Mucosa of descending colon (tissue), 3 donors: Measurements from ENCODE around the gene ATP6V1C2. TPM values are rescaled to one million over a fixed set of nuclear protein-coding genes. Genes with fewer than 3 reads are reported as not detected.

Source experiments
- ATAC-seq: fragments of 200-7000 bp; cut with Tn5 transposase; one replicate; pipeline ENCODE4 v1.9.1; 2020; ENCODE audit warnings: mild to moderate bottlenecking, moderate library complexity
- DNase-seq, 3 donors: peaks; one replicate each; pipeline ENCODE4 v3.0.0-alpha.2; 2020
- H3K36me3 ChIP-seq: fragments of 200-600 bp; one replicate; pipeline ENCODE4 v1.8.0; 2021; ENCODE audit warnings: low read depth, mild to moderate bottlenecking
- H3K4me1 ChIP-seq: fragments of 200-600 bp; one replicate; pipeline ENCODE4 v1.8.0; 2021; ENCODE audit warnings: low read depth, mild to moderate bottlenecking
- H3K4me3 ChIP-seq: fragments of 200-600 bp; one replicate; pipeline ENCODE4 v1.8.0; 2021; ENCODE audit warnings: mild to moderate bottlenecking
- H3K9me3 ChIP-seq: fragments of 200-600 bp; one replicate; pipeline ENCODE4 v1.8.0; 2021; ENCODE audit warnings: mild to moderate bottlenecking
- intact Hi-C, 2 donors: fragments of 100-400 bp; cut with DNase I in 1 of 2; cut with micrococcal nuclease in 1 of 2; formaldehyde crosslinking; loops; one replicate each; pipeline versions ENCODE4 v1.11.0 to v1.11.1; 2022; cut with DNase I, micrococcal nuclease
- long read RNA-seq, 2 donors: library from polyadenylated mRNA; unstranded; transcript quantifications; one replicate each; pipeline ENCODE4 v2.0.0, GENCODE V29; 2019 to 2021
- total RNA-seq, 3 donors: library from RNA; stranded (reverse); fragmentation: NEBNext Ultra II Directional in 2 of 3; extraction: Animal tissue kit (Norgen Biotek cat#: 25700) in 2 of 3; gene quantifications; one replicate each; pipeline versions ENCODE4 v1.2.1 to v1.2.4, GENCODE V29; 2021 to 2023
- TF ChIP-seq, protein P1 (sequence below): fragments of 200-600 bp; IDR thresholded peaks from one replicate; pipeline ENCODE4 v1.8.0; 2022; ENCODE audit warnings: antibody characterized with exemption, mild to moderate bottlenecking
- donor health status: DM: no; HTN: no; CAD: no; lungs with moderate emphysema.
- donor health status: DM: no; HTN: no; CAD: no.
- donor health status: DM: no; HTN: yes; CAD: no.

Gene ATP6V1C2
- 1 to 10 TPM in 2 of 3 donors, under 1 TPM in 1; 0.57 to 3.8 (median 1.0) TPM for total RNA-seq
- long read RNA-seq, donor 1, partial matches to known transcripts, result 0 of 2 reads
- long read RNA-seq, donor 1, other reads (novel, unspliced or antisense), result 2 of 2 reads
- long read RNA-seq, donor 2, partial matches to known transcripts, result 0 of 1 reads
- long read RNA-seq, donor 2, other reads (novel, unspliced or antisense), result 1 of 1 reads

GRCh38 chr2:10721396-10722251, at the start of gene ATP6V1C2:
Gene ATP6V1C2, plus strand, starts transcription at chr2:10721630. Its CDS starts 1,220 bp downstream, at chr2:10722850.
- ATAC-seq (peak; percentile 97), DNase-seq (peak; percentile 74 to 85 (median 76))
- Histone ChIP-seq H3K36me3 (no peaks in the 10 kb centered on the region), H3K4me1 (peaks cover 16% of the 10 kb centered on the region), H3K4me3 (peak within 1 kb of the TSS; percentile 9), H3K9me3 (no peaks in the 10 kb centered on the region)
- TF ChIP-seq, protein P1, sequence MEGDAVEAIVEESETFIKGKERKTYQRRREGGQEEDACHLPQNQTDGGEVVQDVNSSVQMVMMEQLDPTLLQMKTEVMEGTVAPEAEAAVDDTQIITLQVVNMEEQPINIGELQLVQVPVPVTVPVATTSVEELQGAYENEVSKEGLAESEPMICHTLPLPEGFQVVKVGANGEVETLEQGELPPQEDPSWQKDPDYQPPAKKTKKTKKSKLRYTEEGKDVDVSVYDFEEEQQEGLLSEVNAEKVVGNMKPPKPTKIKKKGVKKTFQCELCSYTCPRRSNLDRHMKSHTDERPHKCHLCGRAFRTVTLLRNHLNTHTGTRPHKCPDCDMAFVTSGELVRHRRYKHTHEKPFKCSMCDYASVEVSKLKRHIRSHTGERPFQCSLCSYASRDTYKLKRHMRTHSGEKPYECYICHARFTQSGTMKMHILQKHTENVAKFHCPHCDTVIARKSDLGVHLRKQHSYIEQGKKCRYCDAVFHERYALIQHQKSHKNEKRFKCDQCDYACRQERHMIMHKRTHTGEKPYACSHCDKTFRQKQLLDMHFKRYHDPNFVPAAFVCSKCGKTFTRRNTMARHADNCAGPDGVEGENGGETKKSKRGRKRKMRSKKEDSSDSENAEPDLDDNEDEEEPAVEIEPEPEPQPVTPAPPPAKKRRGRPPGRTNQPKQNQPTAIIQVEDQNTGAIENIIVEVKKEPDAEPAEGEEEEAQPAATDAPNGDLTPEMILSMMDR, result no peak
- intact Hi-C loops, result no loop called here

DNA sequence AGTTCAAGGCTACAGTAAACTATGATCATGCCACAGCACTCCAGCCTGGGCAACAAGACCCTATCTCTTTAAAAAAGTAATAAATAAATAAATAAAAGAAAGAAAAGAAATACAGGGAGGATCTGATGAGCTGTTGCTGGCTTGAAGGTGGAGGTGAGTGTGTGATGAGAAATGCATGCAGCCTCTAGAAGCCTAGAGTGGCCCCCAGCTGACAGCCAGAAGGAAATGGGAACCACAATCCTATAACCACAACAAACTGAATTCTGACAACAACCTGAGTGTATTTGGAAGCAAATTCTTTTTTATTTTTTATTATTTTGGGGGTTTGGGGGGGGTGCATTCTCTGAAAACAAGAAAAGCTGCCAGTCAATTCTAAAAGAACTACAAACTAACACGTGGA, 46.3 kb upstream of the ATP6V1C2 start:
- ATAC-seq (no peak), DNase-seq (no peak)
- peaks cover 17% of the 10 kb centered on the region for H3K36me3 ChIP-seq
- H3K9me3 ChIP-seq, result no peaks in the 10 kb centered on the region
- intact Hi-C loops, result no loop called here
- H3K4me1 ChIP-seq, result no peaks in the 10 kb centered on the region
- TF ChIP-seq, protein P1, result no peak
- no peak overlapping the region for H3K4me3 ChIP-seq

GRCh38 chr2:10678225-10678624, 43.2 kb upstream of the ATP6V1C2 start:
- intact Hi-C loops, result no loop called here
- Histone ChIP-seq H3K4me1 (no peaks in the 10 kb centered on the region), H3K36me3 (no peaks in the 10 kb centered on the region), H3K9me3 (no peaks in the 10 kb centered on the region), H3K4me3 (no peak overlapping the region)
- DNase-seq (no peak), ATAC-seq (no peak)
- TF ChIP-seq, protein P1, result no peak

DNA sequence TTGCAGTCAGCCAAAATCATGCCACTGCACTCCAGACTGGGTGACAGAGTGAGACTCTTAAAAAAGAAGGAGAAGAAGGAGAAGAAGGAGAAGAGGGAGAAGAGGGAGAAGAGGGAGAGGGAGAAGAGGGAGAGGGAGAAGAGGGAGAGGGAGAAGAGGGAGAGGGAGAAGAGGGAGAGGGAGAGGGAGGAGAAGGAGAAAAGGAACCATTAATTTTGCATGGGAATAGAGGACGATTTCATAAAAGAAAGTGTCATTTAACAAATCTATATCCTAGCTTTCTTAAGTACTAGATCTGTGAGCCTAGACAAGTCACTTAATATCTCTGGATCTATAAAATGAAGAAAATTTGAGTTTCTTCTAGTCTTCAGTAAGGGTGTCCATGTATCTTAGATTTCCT, 41.2 kb upstream of the ATP6V1C2 start:
- intact Hi-C loops, result no loop called here
- Histone ChIP-seq H3K9me3 (no peaks in the 10 kb centered on the region), H3K4me1 (no peaks in the 10 kb centered on the region), H3K4me3 (no peak overlapping the region), H3K36me3 (no peaks in the 10 kb centered on the region)
- TF ChIP-seq, protein P1, result no peak
- no peak for ATAC-seq
- no peak for DNase-seq

DNA sequence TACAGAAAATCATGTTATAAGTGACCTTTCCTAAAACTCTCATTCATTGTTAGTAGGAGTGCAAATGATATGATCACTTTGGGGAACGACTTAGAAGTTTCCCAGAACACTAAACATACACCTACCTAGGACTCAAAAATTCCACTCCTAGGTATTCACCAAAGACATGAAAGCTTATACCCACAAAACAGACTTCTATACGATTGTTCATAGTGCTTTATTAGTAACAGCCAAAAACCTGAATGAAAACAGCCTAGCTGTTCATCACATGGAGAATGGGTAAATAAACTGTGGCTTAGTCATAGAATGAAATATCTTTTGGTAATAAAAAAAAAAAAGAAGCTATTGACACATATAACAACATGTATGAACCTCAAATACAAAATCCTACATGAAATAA, 40.5 kb upstream of the ATP6V1C2 start:
- DNase-seq, result no peak
- TF ChIP-seq, protein P1, result no peak
- no peak for ATAC-seq
- Histone ChIP-seq H3K36me3 (no peaks in the 10 kb centered on the region), H3K4me1 (no peaks in the 10 kb centered on the region), H3K4me3 (no peak overlapping the region), H3K9me3 (no peaks in the 10 kb centered on the region)
- intact Hi-C loops, result no loop called here
